SK-N-MC (cell line): ENCODE data around the gene EIF3B.
"Not testable (repeated sequence)": the region's sequence is repeated elsewhere in the genome, so short reads cannot be mapped to it uniquely, and the experiment has no call there.

Source experiments
- DNase-seq: peaks from one replicate; pipeline ENCODE4 v3.0.0-alpha.2; 2011; ENCODE audit warnings: low read depth, low spot score
- H3K27ac ChIP-seq: fragments of 200-600 bp; sonication (generic); 2 replicates; pipeline ENCODE4 v1.5.1; 2016; ENCODE audit warnings: mixed run types
- H3K36me3 ChIP-seq: fragments of 200-600 bp; sonication (generic); 2 replicates; pipeline ENCODE4 v1.6.1; 2017; ENCODE audit warnings: antibody characterized with exemption, low read length, mixed read lengths; ENCODE audit not compliant: insufficient read depth
- H3K4me3 ChIP-seq: fragments of 200-600 bp; sonication (generic); 2 replicates; pipeline ENCODE4 v1.5.1; 2016
- H3K9ac ChIP-seq: fragments of 200-600 bp; sonication (generic); 2 replicates; pipeline ENCODE4 v1.8.0; 2017; ENCODE audit warnings: mixed run types, mixed read lengths; ENCODE audit not compliant: insufficient read length
- H3K9me3 ChIP-seq: fragments of 200-600 bp; sonication (generic); 2 replicates; pipeline ENCODE4 v1.6.1; 2017; ENCODE audit warnings: low read depth, mild to moderate bottlenecking, antibody characterized with exemption, low read length, moderate library complexity, mixed read lengths
- EZH2 ChIP-seq: fragments of 200-600 bp; sonication (generic); IDR thresholded peaks from one replicate; pipeline ENCODE4 v1.6.1; 2017; ENCODE audit warnings: antibody characterized with exemption
- FOXP2 ChIP-seq: optimal IDR thresholded peaks from 2 replicates; pipeline ENCODE3; 2011; ENCODE audit warnings: mild to moderate bottlenecking, moderate library complexity; ENCODE audit not compliant: insufficient read depth; ENCODE audit errors: extremely low read length, control extremely low read depth
- POLR2AphosphoS5 ChIP-seq: IDR thresholded peaks from 2 replicates; pipeline ENCODE4 v1.6.1; 2012; ENCODE audit warnings: mild to moderate bottlenecking, low read depth, low read length, borderline replicate concordance

Gene EIF3B

DNA sequence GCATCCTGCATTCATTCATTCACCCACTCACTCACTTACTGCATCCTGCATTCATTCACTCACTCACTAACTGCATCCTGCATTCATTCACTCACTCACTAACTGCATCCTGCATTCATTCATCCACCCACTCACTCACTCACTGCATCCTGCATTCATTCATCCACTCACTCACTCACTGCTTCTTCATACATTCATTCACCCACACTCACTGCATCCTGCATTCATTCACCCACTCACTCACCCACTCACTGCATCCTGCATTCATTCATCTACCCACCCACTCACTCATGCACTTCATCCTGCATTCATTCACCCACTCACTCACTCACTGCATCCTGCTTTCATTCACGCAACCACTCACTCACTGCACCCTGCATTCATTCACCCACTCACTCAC lies 38.8 kb upstream of the EIF3B start:
- Histone ChIP-seq H3K4me3 (no peak overlapping the region), H3K9ac (no peak overlapping the region), H3K36me3 (no peaks in the 10 kb centered on the region), H3K27ac (no peak overlapping the region), H3K9me3 (no peaks in the 10 kb centered on the region)
- DNase-seq = no peak
- TF ChIP-seq EZH2 = no peak
- no peak for TF ChIP-seq FOXP2
- no peak for TF ChIP-seq POLR2AphosphoS5

DNA sequence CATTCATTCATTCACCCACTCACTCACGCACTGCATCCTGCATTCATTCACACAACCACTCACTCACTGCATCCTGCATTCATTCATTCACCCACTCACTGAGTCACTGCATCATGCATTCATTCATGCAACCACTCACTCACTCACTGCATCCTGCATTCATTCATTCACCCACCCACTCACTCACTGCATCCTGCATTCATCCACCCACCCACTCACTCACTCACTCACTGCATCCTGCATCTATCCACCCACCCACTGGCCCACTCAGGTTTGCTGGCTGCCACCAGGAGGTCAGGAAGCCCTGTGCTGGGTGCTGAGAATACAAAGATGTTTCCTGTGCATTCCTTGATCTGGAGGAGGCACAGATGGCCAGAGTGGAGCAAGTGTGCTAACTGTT lies 38.0 kb upstream of the EIF3B start:
- Histone ChIP-seq H3K9me3 (no peaks in the 10 kb centered on the region), H3K4me3 (no peak overlapping the region), H3K36me3 (no peaks in the 10 kb centered on the region), H3K9ac (no peak overlapping the region), H3K27ac (no peak overlapping the region)
- DNase-seq = no peak
- TF ChIP-seq EZH2 = no peak

DNA sequence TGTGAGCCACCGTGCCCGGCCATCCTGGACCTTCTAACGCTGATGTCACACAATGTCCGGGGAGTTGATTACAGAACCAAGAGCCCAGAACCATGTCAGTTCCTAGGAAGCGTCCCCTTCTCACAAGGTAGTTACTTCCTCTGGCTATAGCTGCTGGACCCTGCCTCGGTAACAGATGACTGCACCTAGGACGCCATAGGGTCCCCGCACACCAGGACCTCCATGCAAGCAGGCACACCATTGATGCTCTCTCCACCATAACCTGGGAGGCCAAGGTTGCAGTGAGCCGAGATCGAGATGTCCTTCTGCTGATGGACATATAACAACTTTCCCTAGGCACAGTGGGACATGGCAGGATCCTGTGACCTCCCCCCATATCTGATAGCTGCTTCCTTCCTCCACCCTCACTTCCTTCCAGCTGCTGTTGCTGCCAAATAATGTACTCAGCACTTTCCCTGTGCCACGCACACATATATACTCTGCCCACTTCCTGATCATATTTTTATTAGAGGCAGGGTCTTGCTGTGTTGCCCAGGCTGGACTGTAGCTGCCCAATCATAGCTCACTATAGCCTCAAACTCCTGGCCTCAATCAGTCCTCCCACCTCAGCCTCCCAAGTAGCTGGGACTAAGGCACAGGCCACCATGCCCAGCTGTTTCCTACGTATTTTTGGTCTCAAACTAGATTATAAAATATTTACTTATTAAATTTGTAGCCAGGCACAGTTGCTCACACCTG lies 36.9 kb upstream of the EIF3B start:
- Histone ChIP-seq H3K9me3 (no peaks in the 10 kb centered on the region), H3K27ac (no peak overlapping the region), H3K4me3 (no peak overlapping the region), H3K36me3 (no peaks in the 10 kb centered on the region), H3K9ac (no peak overlapping the region)
- no peak for TF ChIP-seq FOXP2
- no peak for TF ChIP-seq POLR2AphosphoS5
- no peak for TF ChIP-seq EZH2
- DNase-seq = no peak

DNA sequence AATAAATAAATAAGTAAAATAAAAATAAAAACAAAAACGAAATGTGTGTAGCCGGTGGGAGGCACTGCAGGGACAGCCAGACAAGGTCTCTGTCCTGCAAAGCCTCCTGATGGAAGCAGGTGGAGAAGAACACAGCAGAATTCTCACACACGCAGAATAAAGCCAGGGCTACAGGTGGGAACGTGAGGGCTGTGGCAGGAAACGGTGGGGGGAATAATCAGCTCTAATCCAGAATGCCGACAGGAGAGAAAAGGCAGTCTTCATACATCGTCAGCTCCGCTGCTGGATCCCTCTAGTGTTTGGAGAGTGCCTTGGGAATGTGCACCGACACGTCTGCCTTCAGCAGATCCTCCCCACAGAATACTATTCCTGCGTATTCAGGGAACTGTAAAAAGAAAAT lies 33.6 kb upstream of the EIF3B start:
- TF ChIP-seq EZH2 = no peak
- no peak for TF ChIP-seq POLR2AphosphoS5
- TF ChIP-seq FOXP2 = no peak
- no peaks in the 10 kb centered on the region for H3K9me3 ChIP-seq
- no peak for DNase-seq
- H3K27ac ChIP-seq = no peak overlapping the region
- H3K36me3 ChIP-seq = no peaks in the 10 kb centered on the region
- H3K4me3 ChIP-seq = no peak overlapping the region
- no peak overlapping the region for H3K9ac ChIP-seq

DNA sequence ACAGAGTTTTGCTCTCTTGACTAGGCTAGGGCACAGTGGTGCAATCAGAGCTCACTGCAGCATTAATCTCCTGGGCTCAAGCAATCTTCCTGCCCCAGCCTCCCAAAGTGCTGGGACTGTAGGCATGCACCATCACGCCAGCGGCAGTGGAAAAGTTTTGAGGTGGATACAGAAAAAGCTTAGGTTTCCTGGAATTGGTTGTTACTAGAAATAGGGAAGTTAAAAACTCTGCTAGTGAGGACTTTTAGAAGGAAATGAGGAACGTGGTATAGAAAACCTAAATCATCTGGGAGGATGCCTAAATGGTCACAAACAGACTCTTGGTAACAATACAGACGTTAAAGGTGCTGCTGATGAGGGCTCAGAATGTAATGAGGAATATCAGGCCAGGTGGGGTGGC lies 29.5 kb upstream of the EIF3B start:
- no peak for DNase-seq
- H3K27ac ChIP-seq = no peak overlapping the region
- H3K36me3 ChIP-seq = no peaks in the 10 kb centered on the region
- no peak for TF ChIP-seq POLR2AphosphoS5
- TF ChIP-seq FOXP2 = no peak
- TF ChIP-seq EZH2 = no peak
- H3K9me3 ChIP-seq = no peaks in the 10 kb centered on the region
- no peak overlapping the region for H3K9ac ChIP-seq
- no peak overlapping the region for H3K4me3 ChIP-seq

DNA sequence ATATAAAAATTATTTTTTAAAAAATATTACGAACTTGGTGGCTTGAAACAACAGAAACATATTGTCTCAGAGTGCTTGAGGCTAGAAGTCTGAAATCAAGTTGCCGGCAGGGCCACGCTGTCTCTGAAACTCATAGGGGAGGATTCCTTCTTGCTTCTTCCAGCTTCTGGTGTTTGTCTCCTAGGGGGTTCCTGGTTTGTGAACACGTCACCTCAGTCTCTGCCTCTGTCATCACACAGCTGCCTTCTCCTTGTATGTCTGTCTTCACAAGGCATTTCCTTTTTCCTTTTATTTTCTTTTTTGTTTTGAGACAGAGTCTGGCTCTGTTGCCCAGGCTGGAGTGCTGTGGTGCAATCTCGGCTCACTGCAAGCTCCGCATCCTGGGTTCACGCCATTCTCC lies 27.7 kb upstream of the EIF3B start:
- TF ChIP-seq EZH2 (no peak), POLR2AphosphoS5 (no peak), FOXP2 (no peak)
- H3K27ac ChIP-seq = no peak overlapping the region
- no peak for DNase-seq
- H3K4me3 ChIP-seq = no peak overlapping the region
- no peak overlapping the region for H3K9ac ChIP-seq
- no peaks in the 10 kb centered on the region for H3K9me3 ChIP-seq
- H3K36me3 ChIP-seq = no peaks in the 10 kb centered on the region

DNA sequence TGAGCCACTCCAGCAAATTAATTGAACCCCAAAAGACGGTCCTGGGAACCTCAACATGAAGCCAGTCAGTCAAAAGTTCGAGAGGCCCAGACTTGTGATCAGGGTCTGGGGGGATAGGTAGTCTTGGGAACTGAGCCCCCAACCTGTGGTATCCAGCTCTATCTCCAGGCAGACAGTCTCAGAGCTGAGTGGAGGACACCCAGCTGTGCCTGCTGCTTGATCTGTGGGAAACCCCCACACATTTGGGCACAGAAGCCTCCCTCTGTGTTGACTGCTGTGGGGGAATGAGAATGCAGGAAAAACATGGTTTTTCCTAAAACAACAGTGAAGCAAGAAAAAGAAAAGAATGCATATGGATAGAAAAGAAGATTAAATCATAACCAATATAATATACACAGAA lies 24.1 kb upstream of the EIF3B start:
- no peaks in the 10 kb centered on the region for H3K36me3 ChIP-seq
- no peak overlapping the region for H3K27ac ChIP-seq
- H3K9ac ChIP-seq = no peak overlapping the region
- H3K4me3 ChIP-seq = no peak overlapping the region
- H3K9me3 ChIP-seq = no peaks in the 10 kb centered on the region
- TF ChIP-seq POLR2AphosphoS5 = no peak
- no peak for TF ChIP-seq FOXP2
- no peak for TF ChIP-seq EZH2
- DNase-seq = no peak

DNA sequence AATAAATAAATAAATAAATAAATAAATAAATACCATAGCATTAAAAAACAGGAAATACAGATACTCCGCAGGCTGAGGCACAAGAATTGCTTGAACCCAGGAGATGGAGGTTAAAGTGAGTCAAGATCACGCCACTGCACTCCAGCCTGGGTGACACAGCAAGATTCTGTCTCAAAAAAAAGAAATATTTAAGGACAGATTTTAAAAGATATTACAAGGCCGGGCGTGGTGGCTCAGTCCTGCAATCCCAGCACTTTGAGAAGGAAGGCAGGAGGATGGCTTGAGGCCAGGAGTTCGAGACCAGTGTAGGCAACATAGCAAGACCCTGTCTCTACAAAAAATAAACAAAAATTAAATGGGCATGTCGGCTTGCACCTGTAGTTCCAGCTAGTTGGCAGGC lies 22.9 kb upstream of the EIF3B start:
- Histone ChIP-seq H3K27ac (no peak overlapping the region), H3K4me3 (no peak overlapping the region), H3K36me3 (no peaks in the 10 kb centered on the region), H3K9me3 (no peaks in the 10 kb centered on the region), H3K9ac (no peak overlapping the region)
- TF ChIP-seq EZH2 (no peak), FOXP2 (no peak), POLR2AphosphoS5 (no peak)
- no peak for DNase-seq

DNA sequence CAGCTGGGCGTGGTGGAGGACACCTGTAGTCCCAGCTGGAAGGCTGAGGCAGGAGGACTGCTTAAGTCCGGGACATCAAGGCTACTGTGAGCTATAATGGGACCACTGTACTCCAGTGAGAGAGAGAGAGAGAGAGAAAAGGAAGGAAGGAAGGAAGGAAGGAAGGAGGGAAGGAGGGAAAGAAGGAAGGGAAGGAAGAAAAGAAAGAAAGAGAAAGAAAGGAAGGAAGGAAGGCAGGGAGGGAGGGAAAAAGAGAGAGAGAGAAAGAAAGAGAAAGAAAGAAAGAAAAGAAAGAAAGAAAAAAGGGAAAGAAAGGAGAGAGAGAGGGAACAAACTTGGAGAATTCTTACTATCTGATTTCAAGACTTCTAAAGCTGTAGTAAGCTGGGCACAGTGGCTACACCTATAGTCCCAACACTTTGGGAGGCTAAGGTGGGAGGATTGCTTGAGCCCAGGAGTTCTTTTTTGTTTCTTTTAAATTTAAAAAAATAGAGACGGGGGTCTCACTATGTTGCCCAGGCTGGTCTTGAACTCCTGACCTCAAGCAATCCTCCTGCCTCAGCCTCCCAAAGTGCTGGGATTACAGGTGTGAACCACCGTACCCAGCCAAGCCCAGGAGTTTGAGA lies 21.9 kb upstream of the EIF3B start:
- not testable (repeated sequence) for H3K9me3 ChIP-seq, H3K36me3 ChIP-seq, H3K27ac ChIP-seq, H3K4me3 ChIP-seq, DNase-seq, H3K9ac ChIP-seq
